HG03066 (cell line): ENCODE results near the gene CLC.
"Not testable (repeated sequence)": the region's sequence is repeated elsewhere in the genome, so short reads cannot be mapped to it uniquely, and the experiment has no call there.

Experiments used
- ATAC-seq: cut with Tn5 transposase; IDR thresholded peaks from one replicate; pipeline ENCODE4 v1.9.1; 2021; ENCODE audit warnings: low read depth; ENCODE audit not compliant: unreplicated experiment

CLC gene

DNA sequence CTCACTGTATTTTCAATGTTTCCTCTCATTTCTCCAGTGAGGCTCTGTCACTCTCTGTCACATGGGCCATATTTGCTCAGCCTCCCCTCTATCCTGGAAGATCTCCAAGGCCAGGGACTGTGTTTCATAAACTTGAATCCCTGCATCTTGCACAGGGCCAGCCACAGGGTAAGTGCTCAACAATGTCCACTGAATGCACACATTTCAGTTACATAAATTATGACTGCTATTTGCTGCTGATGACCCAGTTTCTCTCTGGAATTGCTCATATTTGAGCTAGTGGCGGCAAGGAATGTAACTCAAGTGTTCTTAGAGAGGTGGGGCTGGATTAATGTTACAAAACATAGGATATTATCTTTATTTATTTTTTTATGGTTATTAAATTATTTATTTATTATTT is 6.1 kb downstream of the CLC start:
- no peak for ATAC-seq

DNA sequence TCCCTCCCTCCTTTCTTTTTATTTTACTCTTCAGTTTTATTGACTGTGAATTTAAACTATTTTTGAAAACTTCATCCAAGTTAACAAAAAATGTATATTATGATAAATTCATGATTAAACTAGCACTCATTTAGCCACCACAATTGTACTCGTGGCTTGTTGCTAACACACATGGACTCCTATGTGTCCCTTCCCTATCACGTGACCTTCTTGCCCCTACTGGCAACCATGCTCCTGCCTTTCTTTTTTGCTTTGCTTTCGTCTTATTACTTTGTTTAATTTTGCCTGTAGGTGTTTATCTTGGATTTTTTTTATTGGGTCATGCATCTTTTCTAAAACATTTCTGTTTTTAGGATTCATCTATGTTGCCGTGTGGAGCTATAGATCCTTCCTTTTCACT is 8.2 kb downstream of the CLC start:
- no peak for ATAC-seq

DNA sequence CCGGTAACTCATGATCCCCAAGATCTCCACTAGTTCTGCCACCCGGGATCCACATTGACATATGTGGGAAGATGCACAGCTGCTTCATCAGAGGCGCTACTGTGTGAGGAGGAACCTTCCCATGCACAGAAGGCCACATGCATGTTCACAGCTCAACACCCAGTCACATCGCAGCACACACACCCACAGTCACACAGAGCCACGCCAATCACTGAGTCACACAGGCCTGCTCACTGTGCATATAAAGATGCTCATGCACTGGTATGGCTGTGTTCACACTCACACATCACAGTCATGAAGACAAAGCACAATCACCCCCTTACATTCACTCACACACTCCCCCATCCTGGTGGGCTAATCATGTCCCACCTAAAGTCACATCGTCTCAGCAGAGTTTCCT is 9.8 kb downstream of the CLC start:
- no peak for ATAC-seq

DNA sequence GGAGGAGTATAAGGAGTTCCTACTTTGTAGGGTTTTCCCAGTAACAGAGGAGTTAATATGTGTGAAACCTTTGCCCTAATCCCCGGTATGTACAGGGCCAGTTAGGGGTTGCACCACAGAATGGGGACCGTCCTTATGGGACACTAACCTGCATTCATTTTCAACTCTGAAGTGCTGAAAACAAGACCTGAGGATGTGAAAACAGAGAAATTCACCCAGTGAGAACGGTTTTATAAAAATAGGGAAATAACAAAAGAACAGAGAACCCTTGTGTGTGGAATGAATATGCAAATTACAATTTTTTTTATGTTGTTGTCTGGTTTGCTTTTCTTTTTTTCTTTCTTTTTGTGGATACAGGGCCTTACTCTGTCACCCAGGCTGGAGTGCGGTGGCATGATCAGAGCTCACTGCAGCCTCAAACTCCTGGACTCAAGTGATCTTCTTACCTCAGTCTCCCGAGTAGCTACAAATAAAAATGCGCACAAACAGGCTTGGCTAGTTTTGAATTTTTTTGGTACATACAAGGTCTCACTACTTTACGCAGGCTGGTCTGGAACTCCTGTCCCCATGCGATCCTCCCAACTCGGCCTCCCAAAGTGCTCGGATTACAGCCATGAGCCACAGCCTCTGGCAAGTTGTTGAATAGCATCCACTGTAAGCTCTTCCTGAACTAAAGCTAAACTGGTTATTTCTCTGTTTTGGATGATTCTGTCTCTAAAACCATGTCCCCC is 10.6 kb downstream of the CLC start:
- no peak for ATAC-seq

DNA sequence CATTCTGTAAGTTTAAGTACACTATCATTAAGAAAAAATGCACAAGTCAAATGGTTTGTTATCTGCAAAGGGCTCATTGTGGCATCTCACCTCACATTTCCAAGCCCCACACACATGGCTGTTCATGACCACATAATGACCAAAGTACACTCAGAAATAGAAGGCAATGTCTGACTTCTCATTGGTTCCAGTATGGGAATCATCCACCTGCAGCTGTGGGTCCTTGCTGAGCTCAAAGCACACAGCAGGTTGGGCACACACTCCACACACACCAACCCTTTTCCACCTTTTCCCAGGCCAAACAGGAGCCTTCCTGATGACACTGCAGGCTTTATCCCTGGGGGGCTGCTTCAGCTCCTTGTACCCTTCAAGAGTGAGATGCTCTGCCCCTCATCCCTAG is 11.8 kb downstream of the CLC start:
- ATAC-seq, result no peak

DNA sequence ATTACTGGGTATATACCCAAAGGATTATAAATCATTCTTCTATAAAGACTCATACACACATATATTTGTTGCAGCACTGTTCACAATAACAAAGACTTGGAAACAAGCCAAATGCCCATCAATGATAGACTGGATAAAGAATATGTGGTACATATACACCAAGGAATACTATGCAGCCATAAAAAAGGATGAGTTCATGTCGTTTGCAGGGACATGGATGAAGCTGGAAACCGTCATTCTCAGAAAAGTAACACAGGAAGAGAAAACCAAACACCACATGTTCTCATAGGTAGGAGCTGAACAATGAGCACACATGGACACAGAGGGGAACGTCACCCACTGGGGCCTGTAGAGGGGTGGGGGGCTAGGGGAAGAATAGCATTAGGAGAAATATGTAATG is 17.7 kb downstream of the CLC start:
- ATAC-seq, result not testable (repeated sequence)

DNA sequence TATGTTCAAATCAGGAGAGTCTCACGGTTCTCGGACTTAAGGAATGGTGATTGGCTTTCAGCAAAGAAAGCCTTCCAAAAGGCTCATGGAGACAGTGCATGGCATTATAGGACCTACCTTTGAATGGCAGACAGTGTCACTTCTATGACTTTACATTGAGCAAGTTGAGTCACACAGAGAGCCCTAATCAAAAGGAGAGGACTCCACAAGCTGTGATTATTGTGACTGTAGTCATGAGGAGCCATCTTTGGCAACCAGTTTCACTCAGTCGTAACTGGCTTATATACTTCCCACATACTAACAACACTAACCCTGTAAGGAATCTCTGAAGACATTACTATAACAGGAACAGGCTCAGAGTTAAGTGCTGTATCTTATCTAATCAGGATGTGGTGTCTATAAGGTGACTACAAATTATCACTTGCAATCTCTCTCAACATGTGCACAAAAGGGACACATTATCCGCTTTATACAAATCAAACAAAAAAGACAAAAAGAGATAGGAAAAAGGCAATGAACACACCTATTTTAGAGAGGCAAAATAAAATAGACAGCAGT is 27.4 kb downstream of the CLC start:
- ATAC-seq, result no peak

DNA sequence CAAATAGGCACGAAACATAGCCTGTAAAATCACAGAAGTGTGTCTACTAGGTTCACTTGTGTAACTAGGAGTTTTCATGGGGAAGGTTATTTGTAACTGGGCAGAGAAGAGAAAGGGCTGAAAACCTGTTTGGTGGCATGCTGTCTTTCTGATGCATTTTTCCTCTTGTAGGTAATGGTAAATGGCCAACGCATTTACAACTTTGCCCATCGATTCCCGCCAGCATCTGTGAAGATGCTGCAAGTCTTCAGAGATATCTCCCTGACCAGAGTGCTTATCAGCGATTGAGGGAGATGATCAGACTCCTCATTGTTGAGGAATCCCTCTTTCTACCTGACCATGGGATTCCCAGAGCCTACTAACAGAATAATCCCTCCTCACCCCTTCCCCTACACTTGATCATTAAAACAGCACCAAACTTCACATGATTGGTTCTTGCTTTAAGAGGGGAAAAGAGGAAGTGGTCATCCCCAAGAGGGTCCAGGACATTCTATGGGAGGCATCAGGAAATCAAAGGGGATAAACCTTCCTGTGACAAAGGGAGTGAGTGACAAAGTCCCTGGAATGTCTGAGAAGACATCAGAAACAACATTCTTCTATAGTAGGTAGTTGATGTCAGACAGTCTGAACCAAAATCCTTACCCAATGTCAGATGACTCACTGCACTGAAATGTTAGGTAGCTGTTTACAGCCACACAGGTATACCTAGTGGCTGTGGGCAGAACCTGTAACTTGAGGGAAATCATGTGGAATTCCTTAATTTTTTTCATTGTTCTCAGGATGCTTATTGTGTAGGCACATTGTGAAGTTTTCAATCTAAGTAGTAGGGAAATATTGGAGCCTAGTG is 28.6 kb downstream of the CLC start:
- no peak for ATAC-seq

DNA sequence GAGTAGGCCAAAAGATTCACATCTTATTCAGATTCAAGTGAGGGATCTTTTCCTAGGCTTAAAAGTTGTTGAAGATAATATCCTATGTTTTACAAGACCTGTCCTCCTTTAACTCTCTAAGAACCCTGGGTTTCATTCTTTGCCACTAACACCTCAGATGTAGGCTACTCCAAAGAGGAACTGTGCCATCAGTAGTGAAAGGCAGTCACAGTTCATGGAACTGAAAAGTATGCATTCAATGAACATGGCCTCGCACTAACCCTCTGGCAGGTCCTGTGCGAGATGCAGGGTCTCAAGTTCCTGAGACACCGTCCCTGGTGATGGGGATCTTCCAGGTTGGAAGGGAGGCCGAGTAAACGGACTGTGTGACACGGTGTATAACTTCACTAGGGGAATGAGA is 29.2 kb downstream of the CLC start:
- ATAC-seq, result no peak

DNA sequence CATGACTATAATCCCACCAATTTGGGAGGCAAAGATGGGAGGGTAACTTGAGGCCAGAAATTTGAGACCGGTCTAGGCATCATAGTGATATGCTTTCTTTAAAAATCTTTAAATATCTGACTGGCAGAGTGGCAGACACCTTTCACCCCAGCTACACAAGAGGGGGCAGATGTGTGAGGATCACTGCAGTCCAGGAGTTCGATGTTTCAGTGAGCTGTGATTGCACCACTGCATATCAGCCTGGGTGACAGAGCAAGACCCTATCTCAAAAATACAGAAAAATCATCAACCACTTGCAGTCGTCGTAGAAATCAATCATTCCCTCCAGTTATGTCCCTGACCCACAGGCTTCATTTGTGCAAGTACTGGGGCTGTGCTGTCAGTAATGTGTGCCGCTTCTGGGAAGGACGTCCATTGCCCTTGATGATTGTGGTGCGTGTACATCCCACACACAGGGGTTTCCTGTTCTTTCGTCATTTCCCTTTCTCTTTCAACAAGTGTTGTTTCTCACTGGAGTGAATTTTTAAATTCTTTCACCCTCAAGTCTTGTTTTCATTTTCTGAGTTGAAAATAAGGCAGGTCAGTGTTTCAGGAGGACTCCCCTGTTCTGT is 32.1 kb downstream of the CLC start:
- no peak for ATAC-seq

DNA sequence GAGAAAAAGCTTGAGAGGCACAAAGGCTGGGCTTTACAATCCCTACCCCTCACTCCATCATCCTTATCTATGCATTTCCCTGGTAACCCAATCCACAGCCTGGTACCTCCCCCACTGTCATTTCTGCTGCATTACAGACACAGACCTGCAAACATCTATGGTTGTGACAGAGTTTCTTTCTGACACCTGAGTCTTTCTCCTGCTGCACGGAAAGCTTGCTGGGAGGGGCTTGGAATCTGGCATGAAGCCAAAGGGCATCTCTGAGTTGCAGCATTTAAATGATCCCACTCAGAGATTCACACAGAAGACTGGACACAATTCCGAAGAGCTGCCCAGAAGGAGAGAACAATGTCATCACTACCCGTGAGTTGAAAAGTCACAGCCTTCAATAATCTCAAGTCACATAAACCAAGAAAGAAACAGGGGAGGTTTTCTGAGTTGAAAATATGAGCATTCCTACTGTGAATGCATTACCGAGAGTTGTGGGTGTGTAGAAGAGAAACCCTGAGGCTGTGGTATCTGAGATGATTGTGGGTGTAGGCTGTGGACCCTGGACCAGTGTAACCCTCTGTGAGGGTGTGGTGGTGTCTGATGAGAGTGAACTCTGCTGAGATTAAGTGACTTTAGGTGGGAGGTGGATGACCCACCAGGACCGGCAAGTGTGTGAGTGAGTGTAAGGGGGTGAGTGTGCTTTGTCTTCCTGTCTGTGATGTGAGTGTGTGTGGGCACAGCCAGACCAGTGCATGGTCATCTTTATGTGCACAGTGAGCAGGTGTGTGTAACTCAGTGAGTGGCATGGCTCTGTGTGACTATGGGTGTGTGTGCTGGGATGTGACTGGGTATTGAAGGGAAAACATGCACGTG is 33.4 kb downstream of the CLC start, which contains the start of gene LGALS14:
LGALS14 (plus strand) TSS at position 301 of the 864 bp plus-strand sequence; CDS start at position 349, 48 bp downstream.
- no peak for ATAC-seq

DNA sequence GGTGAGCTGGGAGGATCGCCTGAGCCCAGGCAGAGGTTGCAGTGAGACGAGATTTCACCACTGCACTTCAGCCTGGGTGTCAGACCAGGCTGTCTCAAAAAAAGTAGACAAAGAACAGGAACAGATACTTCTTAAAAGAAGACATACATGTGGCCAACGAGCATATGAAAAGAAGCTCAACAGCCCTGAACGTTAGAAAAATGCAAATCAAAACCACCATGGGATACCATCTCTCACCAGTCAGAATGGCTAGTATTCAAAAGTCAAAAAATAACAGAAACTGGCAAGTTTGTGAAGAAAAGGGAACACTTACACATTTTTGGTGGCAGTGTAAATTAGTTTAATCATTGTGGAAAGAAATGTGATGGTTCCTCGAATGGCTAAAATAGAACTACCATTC is 36.5 kb downstream of the CLC start:
- no peak for ATAC-seq

DNA sequence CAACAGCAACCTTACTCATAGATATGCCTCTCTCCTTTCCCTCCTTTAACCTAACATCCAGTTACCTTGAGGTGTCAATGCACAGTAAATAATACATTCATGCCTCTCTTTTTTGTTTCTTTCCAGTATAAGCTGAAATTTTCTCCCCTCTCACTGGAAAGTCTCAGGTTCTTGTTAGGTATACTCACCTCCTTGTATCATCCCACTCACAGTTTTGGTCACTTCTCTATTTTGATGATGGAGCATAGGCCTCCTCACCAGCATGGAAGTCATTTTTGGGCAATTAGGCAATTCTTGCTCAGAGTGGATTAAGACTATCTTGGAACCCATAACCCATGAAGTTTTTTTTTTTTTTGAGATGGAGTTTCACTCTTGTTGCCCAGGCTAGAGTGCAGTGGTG is 39.3 kb downstream of the CLC start:
- ATAC-seq, result no peak

DNA sequence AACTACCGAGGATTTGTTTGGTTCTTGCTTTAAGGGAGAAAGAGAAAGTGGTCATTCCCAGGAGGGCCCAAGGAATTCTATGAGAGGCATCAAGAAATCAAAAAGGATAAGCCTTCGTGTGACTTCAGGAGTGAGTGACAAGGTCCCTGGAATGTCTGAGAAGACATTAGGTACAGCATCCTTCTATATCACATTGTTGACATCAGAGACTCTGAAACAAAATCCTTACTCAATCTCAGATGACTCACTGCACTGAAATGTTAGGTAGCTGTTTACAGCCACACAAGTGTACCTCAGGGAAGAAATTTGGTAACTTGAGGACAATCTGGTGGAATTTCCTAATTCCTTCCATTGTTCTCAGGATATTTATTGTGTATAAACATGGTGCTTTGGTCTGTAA is 41.4 kb downstream of the CLC start:
- ATAC-seq, result no peak

DNA sequence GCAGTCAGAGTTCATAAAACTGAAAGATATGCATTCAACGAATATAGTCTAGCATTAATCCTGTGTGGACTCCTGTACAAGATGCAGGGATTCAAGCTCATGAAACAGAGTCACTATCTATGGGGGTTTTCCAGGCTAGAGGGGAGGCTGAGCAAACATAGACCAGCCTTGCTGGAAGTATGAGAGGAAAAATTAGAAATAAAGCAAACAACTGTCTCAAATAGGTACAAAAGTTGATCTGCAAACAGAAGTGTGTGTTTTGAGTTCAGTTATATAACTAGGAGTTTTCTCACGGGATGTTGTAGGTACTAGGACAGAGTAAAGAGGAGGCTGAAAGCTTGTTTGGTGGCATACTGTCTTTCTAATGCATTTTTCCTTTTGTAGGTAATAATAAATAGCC is 42.1 kb downstream of the CLC start:
- ATAC-seq, result no peak

DNA sequence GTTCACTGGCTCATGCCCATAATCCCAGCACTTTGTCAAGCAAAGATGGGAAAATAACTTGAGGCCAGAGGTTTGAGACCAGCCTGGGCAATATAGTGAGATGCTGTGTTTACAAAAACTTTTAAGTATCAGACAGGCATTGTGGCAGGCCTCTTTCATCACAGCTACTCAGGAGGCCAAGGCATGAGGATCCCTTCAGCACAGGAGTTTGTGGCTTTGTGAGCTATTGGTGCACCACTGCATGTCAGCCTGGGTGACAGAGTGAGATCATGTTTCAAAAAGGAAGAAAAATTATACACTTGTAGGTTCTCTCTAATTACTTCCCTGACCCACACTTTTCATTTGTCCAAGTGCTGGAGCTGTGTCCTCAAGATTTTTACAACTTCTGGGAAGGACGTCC is 45.0 kb downstream of the CLC start:
- ATAC-seq, result no peak

DNA sequence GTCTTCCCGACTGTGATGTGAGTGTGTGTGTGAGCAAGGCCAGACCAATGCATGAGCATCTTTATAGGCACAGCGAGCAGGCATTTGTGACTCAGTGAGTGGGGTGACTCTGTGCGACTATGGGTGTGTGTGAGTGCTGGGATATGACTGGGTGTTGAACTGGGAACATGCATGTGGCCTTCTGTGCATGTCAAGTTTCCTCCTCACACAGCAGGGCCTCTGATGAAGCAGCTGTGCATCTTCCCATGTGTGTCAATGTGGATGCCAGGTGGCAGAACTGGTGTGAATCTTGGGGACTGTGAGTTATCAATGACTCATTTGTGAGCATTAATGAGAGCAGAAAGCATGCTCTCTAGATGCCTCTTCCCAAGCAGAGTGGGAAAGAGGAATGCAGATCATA is 45.7 kb downstream of the CLC start:
- no peak for ATAC-seq

DNA sequence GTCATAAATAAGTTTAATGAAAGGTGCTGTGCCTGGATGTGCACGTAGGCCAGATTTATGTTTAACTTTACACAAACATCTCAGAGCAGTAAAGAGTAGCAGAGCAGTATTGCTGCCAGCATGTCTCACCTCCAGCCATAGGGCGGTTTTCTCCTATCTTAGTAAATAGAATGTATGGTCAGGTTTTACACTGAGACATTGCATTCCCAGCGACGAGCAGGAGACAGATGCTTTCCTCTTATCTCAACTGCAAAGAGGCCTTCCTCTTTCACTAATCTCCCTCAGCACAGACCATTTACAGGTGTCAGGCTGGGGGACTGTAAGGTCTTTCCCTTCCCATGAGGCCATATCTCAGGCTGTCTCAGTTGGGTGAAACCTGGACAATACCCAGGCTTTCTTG is 49.2 kb downstream of the CLC start:
- not testable (repeated sequence) for ATAC-seq

DNA sequence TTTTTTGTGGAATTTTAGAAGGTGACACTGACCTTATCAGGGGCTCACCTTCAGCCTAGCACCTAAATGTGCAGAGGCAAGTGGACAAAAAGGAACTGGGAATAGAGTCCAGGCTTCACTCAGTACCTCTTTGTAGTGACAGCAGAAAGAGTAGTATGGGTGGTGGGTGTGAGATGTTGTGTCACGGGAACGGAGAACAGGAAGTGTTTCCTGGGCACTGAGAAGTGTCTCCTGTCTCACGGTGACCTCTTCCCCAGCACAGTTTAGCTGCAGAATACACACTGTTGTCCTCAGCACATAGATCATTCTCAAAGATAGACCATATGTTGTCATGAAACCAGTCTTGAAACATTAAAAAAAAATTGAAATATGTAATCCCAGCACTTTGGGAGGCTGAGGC is 51.1 kb downstream of the CLC start:
- ATAC-seq, result no peak

DNA sequence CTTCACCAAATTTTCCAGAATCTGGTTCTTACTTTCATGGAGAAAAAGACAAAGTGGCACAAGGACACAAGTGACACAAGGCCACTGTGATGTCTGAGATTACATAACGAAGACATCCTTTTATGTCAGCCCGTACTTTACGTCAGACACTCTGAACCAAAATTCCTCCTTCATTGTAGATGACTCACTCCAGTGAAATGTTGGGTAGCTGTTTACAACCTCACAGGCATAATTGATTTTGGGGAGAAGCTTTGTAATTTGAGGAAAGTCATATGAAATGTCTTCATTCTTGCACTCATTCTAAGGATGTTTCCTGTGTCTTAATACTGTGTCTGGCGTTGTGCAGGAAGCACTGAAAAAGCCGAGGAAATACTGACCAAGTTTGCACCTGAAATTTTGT is 53.6 kb downstream of the CLC start:
- no peak for ATAC-seq
